Activated T-helper 2 cell treated with anti-CD3 and anti-CD28 coated beads, Interferon-gamma antibody, Interleukin-2, Interleukin-4, amounts not matched to agents 10 μg/mL and 5 μg/mL and 100 μg/mL, durations not matched to agents 14 hours and 24 hours and 36 hours (primary cell): ENCODE results near the gene ZNF750. TPM values are rescaled to one million over a fixed set of nuclear protein-coding genes. Genes with fewer than 3 reads are reported as not detected.
A peak's percentile ranks its signal among the peaks of the same experiment; 100 is the strongest.

Source experiments
- DNase-seq: peaks from one replicate; pipeline ENCODE4 v3.0.0; 2021; ENCODE audit warnings: low spot score
- H3K27ac Mint-ChIP-seq: one replicate; pipeline ENCODE4 v1.8.0; 2021; ENCODE audit warnings: mixed read lengths
- H3K27me3 Mint-ChIP-seq: one replicate; pipeline ENCODE4 v1.8.0; 2021; ENCODE audit warnings: low read depth, mixed read lengths
- H3K36me3 Mint-ChIP-seq: one replicate; pipeline ENCODE4 v1.8.0; 2021; ENCODE audit warnings: low read depth, mixed read lengths
- H3K4me1 Mint-ChIP-seq: one replicate; pipeline ENCODE4 v1.8.0; 2021; ENCODE audit warnings: low read depth, mixed read lengths
- H3K4me3 Mint-ChIP-seq: one replicate; pipeline ENCODE4 v1.8.0; 2021; ENCODE audit warnings: low read depth, mild to moderate bottlenecking, moderate library complexity, mixed read lengths
- H3K9me3 Mint-ChIP-seq: one replicate; pipeline ENCODE4 v1.8.0; 2021; ENCODE audit warnings: mixed read lengths
- intact Hi-C: fragments of 100-400 bp; cut with micrococcal nuclease; formaldehyde crosslinking; loops from one replicate; pipeline ENCODE4 v1.15.1; 2023
- total RNA-seq: library from RNA; stranded (reverse); gene quantifications from 2 replicates; pipeline ENCODE4 v1.2.3, GENCODE V29; 2022

Gene ZNF750
- total RNA-seq, 1 donor from 2014 or later = not detected

DNA sequence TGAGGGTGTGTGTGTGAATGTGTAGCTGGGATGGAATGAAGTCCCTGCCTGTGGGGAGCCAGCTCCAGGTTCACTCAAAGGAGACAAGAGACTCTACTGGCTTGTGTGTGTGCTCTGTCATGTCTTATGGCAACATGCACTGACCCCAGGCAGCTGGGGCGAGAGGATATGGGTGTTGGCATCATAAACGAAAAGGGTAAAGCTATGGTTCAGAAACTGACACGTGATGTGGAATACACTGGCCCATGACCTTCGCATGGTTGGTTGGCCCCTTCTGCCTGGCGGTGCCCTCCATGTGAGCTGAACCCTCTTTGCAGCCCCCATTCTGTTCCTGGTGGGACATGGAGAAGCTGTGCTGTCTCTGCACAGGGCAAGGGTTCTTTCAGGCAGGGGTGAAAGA, 21.9 kb downstream of the ZNF750 start:
- intact Hi-C loops = no loop called here
- H3K36me3 Mint-ChIP-seq = peaks cover 81% of the 10 kb centered on the region
- no peaks in the 10 kb centered on the region for H3K27me3 Mint-ChIP-seq
- no peak overlapping the region for H3K4me3 Mint-ChIP-seq
- peaks cover 7% of the 10 kb centered on the region for H3K9me3 Mint-ChIP-seq
- H3K27ac Mint-ChIP-seq = no peak overlapping the region
- no peak for DNase-seq
- H3K4me1 Mint-ChIP-seq = peaks cover 5% of the 10 kb centered on the region

DNA sequence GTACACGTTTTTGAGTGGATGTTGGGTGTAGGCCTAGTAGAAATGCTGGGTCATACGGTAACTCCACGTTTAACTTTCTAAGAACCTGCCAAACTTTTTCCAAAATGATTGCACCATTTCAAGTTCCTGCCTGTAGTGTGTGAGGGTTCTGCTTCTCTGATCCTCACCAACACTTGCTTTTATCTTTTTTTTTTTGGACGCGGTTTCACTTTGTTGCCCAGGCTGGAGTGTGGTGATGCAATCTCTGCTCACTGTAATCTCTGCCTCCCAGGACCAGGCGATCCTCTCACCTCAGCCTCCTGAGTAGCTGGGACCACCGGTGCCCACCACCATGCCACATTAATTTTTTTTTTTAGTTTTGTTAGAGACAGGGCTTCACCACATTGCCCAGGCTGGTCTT, 23.5 kb downstream of the ZNF750 start:
- Mint-ChIP-seq H3K36me3 (peaks cover 71% of the 10 kb centered on the region), H3K27ac (no peak overlapping the region)

DNA sequence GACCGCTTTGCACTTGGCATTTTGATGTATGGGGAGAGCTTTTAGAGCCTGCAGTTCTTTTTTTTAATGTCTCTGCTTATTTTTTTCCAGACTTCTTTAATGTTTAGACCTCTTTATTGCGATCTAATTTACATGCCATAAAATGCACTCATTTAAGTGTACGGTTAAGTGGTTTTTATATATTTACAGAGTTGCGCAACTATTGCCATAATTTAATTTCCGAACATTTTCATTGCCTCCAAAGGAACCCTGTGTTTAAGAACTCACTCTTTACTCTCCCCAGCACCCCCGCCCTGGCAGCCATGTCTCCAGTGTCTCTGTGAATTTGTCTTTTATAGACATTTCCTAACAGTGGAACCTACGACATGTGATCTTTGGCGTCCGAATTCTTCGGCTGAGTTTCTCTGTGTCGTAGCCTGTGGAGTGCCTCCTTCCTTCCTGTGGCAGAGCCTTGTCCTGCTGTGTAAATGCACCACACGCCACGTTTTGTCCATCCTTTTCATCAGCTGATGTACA, 24.0 kb downstream of the ZNF750 start:
- Mint-ChIP-seq H3K4me1 (peaks cover 5% of the 10 kb centered on the region), H3K36me3 (peaks cover 65% of the 10 kb centered on the region), H3K9me3 (peaks cover 7% of the 10 kb centered on the region), H3K27me3 (no peaks in the 10 kb centered on the region), H3K27ac (no peak overlapping the region), H3K4me3 (no peak overlapping the region)
- DNase-seq = no peak
- intact Hi-C loops = no loop called here

More for the DNA sequence above, 23.5 kb downstream of the ZNF750 start:
- DNase-seq = no peak
- Mint-ChIP-seq H3K27me3 (no peaks in the 10 kb centered on the region), H3K9me3 (peaks cover 7% of the 10 kb centered on the region), H3K4me1 (peaks cover 5% of the 10 kb centered on the region), H3K4me3 (no peak overlapping the region)
- intact Hi-C loops = no loop called here

DNA sequence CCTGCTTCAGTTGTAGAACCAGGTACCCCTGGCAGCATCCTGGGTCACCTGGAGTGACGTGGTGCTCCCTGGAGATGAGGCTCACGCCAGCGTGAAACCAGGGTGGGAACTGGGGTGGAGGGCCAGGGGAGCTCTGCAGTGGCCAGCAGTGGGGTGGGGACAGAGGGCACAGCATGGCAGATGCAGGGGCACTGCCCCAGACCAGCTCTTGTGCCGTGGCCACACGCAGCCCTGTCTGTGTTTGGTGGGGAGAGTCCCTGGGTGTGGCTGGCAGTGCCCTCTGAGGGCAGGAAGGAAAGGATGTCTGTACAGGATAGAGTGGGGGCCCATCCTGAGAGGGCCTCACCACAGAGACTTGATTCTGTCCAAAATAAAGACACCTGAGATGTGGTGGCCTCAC, 24.5 kb downstream of the ZNF750 start:
- no peaks in the 10 kb centered on the region for H3K27me3 Mint-ChIP-seq
- intact Hi-C loops = no loop called here
- DNase-seq = no peak
- H3K36me3 Mint-ChIP-seq = peaks cover 61% of the 10 kb centered on the region
- no peak overlapping the region for H3K27ac Mint-ChIP-seq
- H3K9me3 Mint-ChIP-seq = peaks cover 3% of the 10 kb centered on the region
- H3K4me1 Mint-ChIP-seq = peaks cover 5% of the 10 kb centered on the region
- H3K4me3 Mint-ChIP-seq = no peak overlapping the region

DNA sequence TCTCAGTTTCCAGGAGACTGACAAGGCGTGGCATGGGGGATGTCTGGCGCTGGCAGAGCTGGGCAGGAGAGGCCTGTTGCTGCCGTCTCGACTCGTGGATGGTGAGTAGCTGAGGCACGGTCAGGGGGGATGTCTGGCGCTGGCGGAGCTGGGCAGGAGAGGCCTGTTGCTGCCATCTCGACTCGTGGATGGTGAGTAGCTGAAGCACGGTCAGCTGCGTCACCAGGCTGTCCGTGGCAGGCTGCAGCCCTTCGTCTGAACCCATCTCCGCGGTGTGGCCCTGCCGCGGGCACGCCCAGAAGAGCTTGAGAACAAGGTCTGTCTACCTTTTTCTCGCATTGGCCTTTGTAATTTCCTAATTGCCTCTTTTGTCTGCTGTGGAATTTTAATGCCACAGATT, 25.0 kb downstream of the ZNF750 start:
- no peak for DNase-seq
- H3K9me3 Mint-ChIP-seq = no peaks in the 10 kb centered on the region
- H3K27me3 Mint-ChIP-seq = no peaks in the 10 kb centered on the region
- H3K4me1 Mint-ChIP-seq = peaks cover 7% of the 10 kb centered on the region
- H3K27ac Mint-ChIP-seq = no peak overlapping the region
- no peak overlapping the region for H3K4me3 Mint-ChIP-seq
- peaks cover 56% of the 10 kb centered on the region for H3K36me3 Mint-ChIP-seq
- intact Hi-C loops = no loop called here

DNA sequence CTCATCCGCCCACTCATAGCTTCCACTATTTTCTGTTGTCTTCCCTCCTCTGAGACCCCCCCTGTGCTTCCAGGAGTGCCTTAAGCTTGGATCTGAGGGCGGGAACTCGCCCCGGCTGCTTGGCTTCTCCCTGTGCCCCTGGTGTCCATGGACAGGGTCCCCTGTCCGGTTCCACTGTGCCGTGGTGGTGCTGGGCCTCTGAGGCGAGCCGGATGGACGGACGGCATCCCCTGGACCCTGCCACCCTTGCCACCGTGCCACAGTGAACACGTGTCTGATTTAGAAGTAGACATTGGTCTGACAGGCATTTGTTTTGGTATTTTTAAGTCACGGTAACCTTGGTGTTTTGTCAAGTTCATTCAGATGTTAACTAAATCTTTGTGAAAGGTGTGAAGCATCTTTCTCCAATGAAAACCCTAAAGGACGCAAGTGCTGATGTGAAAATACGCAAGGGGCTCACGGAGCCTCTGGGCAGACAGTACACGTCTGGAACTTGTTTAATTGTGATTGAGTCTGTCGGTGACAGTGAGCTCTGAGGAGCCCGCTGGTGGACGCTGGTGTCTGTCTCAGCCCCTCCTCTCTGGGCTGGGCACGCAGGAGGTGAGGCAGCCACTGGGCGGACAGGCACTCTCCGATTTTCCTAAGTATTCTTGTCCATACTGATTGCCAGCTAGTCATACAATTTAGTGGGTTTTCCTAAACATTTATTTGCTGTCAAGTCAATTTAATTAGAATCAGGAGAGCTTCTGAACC, 26.3 kb downstream of the ZNF750 start:
- intact Hi-C loops = no loop called here
- Mint-ChIP-seq H3K4me3 (no peak overlapping the region), H3K4me1 (peaks cover 8% of the 10 kb centered on the region), H3K27ac (no peak overlapping the region), H3K27me3 (no peaks in the 10 kb centered on the region), H3K9me3 (no peaks in the 10 kb centered on the region), H3K36me3 (peaks cover 43% of the 10 kb centered on the region)
- no peak for DNase-seq

DNA sequence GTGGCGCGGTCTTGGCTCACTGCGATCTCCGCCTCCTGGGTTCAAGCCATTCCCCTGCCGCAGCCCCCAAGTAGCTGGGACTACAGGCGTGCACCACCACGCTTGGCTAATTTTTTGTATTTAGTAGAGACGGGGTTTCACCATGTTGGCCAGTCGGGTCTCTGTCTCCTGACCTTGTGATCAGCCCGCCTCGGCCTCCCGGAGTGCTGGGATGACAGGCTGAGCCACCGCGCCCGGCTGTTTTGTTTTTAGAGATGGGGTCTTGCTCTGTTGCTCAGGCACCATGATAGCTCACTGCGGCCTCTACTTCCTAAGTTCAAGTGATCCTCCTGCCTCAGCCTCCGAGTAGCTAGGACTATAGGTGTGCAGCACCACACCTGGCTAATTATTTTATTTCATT, 27.2 kb downstream of the ZNF750 start:
- DNase-seq = no peak
- Mint-ChIP-seq H3K4me1 (peaks cover 8% of the 10 kb centered on the region), H3K36me3 (peaks cover 38% of the 10 kb centered on the region), H3K27me3 (no peaks in the 10 kb centered on the region), H3K4me3 (no peak overlapping the region), H3K9me3 (no peaks in the 10 kb centered on the region), H3K27ac (no peak overlapping the region)
- intact Hi-C loops = no loop called here

DNA sequence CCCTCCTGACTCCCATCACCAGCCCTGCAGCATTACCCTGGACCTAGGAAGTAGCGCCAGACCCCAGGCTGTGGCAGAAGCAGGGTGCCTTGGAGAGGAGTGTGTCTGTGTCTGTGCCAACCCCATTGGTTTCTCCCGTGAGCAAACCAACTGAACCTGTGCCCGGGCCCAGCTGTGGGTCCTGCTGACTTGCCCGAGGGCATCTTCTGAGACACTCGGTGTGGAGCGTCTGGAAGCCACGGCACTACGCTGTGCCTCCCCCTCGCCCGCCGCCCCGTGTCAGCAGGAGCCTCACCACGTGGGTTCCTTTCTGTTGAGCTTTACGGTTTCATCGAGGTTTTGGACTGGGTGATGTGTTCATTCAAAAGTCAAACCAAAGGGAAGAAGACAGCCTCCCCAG, 27.8 kb downstream of the ZNF750 start:
- Mint-ChIP-seq H3K27me3 (no peaks in the 10 kb centered on the region), H3K36me3 (peaks cover 37% of the 10 kb centered on the region), H3K4me3 (no peak overlapping the region), H3K9me3 (no peaks in the 10 kb centered on the region), H3K27ac (no peak overlapping the region), H3K4me1 (peaks cover 8% of the 10 kb centered on the region)
- DNase-seq = no peak
- intact Hi-C loops = no loop called here

DNA sequence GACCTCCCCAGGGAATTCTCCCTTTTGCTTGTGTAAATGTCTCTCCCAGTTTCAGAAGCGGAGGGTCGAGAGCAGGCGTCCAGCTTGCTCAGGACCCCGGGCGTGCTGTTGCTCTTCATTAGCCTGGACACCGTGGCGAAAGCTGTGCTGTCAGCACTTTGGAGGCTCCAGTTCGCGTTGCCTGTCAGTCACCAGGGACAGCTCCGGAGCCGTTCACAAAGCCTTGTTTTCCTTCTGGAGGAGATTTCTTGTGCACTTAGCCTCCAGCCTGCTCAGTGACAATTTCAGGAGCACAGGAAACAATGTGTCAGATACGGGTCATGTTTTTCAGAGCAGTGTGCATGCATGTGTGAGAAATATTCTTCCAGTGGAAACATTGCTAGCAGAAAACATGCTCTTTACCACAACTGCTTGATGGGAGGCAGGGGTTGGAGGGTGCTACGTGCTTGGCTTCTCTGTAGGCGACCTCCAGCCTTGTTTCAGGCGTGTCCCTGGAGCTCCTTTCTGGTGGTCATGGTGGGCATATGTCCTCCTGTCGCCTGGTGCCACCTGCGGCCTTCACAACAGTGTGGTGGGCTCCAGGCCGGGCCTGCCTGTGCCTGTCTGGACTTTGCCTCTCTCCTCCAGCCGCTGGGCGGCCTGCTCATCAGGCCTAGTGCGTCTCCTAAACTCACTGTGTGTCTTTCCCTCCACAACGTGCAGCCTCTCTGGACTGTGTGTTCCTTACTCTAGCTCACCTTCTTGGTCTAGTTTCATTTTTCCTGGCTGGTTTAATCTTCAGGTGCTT, 29.0 kb downstream of the ZNF750 start:
- Mint-ChIP-seq H3K36me3 (peaks cover 25% of the 10 kb centered on the region), H3K4me3 (no peak overlapping the region), H3K4me1 (peaks cover 8% of the 10 kb centered on the region), H3K9me3 (no peaks in the 10 kb centered on the region), H3K27me3 (no peaks in the 10 kb centered on the region), H3K27ac (peak overlapping the region; percentile 11)
- intact Hi-C loops = no loop called here
- no peak for DNase-seq

DNA sequence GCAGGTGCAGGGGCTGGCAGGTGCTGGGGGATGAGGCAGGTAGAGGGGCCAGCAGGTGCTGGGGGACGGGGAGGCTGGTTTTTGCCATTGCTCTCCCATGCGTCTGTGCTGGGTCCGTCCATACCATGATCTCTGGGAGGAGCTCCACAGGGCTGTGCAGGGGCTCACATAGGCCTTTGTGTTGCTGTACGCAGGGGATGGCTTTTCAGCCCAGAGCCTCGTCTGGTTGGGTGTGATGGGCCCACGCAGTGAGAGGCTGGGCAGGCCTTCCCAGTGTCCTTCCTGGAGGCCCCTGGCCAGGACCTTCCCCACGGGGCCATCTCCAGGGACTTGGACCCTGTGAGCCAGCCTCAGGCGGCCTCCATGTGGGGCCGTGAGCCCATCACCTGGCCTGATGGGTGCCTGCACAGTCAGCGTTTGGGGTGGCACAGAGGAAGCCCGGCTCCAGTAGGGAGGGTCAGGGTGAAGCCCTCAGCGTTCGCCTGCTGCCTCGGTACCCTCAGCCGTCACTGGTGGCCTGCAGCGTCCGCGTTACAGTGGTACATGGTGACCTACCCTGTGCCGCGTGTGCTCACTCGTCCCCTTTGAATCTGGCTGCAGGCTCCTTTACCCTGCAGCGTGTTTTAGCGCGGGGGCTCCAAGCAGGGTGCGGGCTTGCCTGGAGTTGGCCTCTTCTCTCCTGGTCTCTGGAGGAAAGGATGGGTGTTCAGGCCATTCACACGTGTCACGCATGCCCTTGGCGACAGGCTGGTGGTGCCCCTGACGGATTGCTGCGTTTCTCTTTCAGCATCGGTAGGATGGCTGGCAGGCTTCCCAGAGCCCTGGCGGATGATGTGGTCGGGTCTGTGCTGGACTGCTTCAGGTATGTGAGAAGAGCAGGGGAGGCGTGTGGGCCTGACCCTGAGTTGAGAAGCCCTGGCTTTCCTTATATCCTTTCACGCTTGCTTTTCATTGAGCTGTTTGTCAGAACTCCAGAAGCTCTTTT, 30.6 kb downstream of the ZNF750 start:
- intact Hi-C loops = no loop called here
- Mint-ChIP-seq H3K9me3 (no peaks in the 10 kb centered on the region), H3K27ac (no peak overlapping the region), H3K36me3 (peaks cover 12% of the 10 kb centered on the region), H3K4me3 (no peak overlapping the region), H3K4me1 (peaks cover 3% of the 10 kb centered on the region), H3K27me3 (no peaks in the 10 kb centered on the region)
- DNase-seq = no peak

DNA sequence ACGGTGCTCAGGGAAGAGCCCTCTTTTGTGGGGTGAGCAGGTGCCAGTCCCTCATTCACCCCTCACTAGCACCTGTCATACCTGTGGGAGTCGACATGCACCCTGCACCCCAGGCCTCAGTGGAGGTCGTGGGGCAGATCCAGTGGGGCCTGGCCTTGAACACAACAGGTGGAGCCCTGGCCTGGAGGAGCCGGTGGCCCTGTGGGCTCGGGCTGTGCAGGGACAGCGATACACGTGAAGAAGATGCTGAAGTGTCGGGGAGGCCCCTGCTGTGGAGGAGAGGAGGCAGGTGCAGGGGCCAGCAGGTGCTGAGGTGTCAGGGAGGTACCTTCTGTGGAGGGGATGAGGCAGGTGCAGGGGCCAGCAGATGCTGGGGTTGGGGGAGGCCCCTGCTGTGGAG, 31.8 kb downstream of the ZNF750 start:
- H3K36me3 Mint-ChIP-seq = peaks cover 4% of the 10 kb centered on the region
- H3K4me1 Mint-ChIP-seq = peaks cover 3% of the 10 kb centered on the region
- H3K27me3 Mint-ChIP-seq = no peaks in the 10 kb centered on the region
- H3K27ac Mint-ChIP-seq = no peak overlapping the region
- H3K4me3 Mint-ChIP-seq = no peak overlapping the region
- DNase-seq = no peak
- intact Hi-C loops = no loop called here
- no peaks in the 10 kb centered on the region for H3K9me3 Mint-ChIP-seq

DNA sequence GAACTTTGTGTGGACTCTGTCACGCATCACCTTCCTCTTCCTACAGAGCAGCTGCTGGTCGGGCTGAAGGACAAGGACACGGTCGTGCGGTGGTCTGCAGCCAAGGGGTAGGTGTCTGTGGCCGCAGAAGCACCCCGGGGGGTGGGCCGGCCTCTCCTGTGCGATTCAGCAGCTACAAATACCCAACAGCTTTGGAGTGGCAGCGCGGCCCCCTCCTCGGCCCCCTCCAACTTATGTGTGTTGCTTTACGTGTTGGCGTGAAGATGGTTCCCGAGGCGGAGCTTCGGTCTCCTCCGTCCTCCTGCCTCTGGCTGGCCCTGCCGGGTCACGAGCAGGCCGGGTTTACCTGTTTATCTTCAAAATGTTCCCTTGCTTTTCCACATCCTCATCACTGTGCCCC, 32.3 kb downstream of the ZNF750 start:
- peaks cover 3% of the 10 kb centered on the region for H3K4me1 Mint-ChIP-seq
- no peaks in the 10 kb centered on the region for H3K9me3 Mint-ChIP-seq
- H3K4me3 Mint-ChIP-seq = no peak overlapping the region
- H3K27ac Mint-ChIP-seq = no peak overlapping the region
- intact Hi-C loops = no loop called here
- H3K36me3 Mint-ChIP-seq = peaks cover 4% of the 10 kb centered on the region
- DNase-seq = no peak
- H3K27me3 Mint-ChIP-seq = no peaks in the 10 kb centered on the region
